B cell (primary cell): ENCODE data around the gene ZBTB47.

Source experiments
- EZH2 ChIP-seq: IDR thresholded peaks from 2 replicates; pipeline ENCODE4 v1.6.1; 2012; ENCODE audit warnings: borderline replicate concordance, low read depth, mild to moderate bottlenecking, moderate library complexity, low read length; ENCODE audit not compliant: insufficient read depth, poor library complexity, severe bottlenecking
- TF ChIP-seq, protein P1 (sequence below): fragments of 200-600 bp; IDR thresholded peaks from one replicate; pipeline ENCODE4 v1.8.0; 2022; ENCODE audit warnings: antibody characterized with exemption, mild to moderate bottlenecking

DNA sequence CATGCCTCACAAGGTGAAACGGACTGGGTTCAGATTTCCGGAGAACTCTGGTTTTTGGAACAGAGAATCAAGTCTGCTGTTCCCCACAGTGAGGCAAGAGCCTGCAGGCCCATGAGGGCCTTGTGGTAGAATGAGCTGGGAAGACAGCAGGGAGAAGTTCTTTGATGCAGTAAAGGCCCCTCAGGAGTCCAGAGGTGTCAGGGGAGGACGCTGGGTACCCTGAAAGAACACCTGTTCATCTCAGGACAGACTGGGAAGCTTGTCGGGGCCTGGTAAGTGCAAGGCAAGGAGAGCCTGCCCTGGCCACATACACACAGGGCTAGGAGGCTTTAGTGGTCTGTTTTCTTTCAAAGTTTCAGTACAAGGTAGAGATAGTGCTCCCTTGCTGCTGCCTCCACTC is 3.7 kb upstream of the ZBTB47 start:
- TF ChIP-seq, protein P1, sequence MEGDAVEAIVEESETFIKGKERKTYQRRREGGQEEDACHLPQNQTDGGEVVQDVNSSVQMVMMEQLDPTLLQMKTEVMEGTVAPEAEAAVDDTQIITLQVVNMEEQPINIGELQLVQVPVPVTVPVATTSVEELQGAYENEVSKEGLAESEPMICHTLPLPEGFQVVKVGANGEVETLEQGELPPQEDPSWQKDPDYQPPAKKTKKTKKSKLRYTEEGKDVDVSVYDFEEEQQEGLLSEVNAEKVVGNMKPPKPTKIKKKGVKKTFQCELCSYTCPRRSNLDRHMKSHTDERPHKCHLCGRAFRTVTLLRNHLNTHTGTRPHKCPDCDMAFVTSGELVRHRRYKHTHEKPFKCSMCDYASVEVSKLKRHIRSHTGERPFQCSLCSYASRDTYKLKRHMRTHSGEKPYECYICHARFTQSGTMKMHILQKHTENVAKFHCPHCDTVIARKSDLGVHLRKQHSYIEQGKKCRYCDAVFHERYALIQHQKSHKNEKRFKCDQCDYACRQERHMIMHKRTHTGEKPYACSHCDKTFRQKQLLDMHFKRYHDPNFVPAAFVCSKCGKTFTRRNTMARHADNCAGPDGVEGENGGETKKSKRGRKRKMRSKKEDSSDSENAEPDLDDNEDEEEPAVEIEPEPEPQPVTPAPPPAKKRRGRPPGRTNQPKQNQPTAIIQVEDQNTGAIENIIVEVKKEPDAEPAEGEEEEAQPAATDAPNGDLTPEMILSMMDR: no peak
- TF ChIP-seq EZH2: no peak
